Activated naive CD8-positive, alpha-beta T cell (primary cell): Measurements from ENCODE around the gene STXBP5.

Experiments
- H3K27ac Mint-ChIP-seq: one replicate; pipeline ENCODE4 v1.8.0; 2021; ENCODE audit warnings: mixed read lengths
- H3K27me3 Mint-ChIP-seq: one replicate; pipeline ENCODE4 v1.8.0; 2021; ENCODE audit warnings: mixed read lengths
- H3K36me3 Mint-ChIP-seq: one replicate; pipeline ENCODE4 v1.8.0; 2021; ENCODE audit warnings: mixed read lengths
- H3K4me1 Mint-ChIP-seq: one replicate; pipeline ENCODE4 v1.8.0; 2021; ENCODE audit warnings: low read depth, mixed read lengths
- H3K4me3 Mint-ChIP-seq: one replicate; pipeline ENCODE4 v1.8.0; 2021; ENCODE audit warnings: mild to moderate bottlenecking, mixed read lengths
- H3K9me3 Mint-ChIP-seq: one replicate; pipeline ENCODE4 v1.8.0; 2021; ENCODE audit warnings: low read depth, mixed read lengths

STXBP5 gene

DNA sequence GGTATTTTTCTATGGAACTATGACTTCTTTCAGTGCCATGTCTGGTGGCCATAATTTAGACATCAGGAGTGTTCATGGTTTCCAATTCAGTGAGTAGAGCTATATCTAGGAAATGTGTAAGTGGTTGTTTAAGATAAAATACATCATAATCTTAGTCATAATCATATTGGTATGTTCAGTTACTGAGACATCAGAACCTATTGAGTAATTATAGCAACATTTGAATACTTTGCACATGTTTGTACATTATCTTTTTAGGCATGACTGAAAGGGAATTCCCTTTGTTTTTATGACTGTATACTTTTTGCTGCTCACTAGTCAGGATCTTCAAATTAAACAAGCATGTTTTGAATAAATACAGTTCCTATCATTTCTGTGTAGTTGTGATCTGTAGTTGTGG is 64.0 kb downstream of the STXBP5 start:
- H3K9me3 Mint-ChIP-seq, result no peaks in the 10 kb centered on the region
- peak overlapping the region; percentile 41 for H3K27ac Mint-ChIP-seq
- H3K4me3 Mint-ChIP-seq, result no peak overlapping the region
- H3K4me1 Mint-ChIP-seq, result no peaks in the 10 kb centered on the region
- no peaks in the 10 kb centered on the region for H3K27me3 Mint-ChIP-seq
- peaks cover 32% of the 10 kb centered on the region for H3K36me3 Mint-ChIP-seq

DNA sequence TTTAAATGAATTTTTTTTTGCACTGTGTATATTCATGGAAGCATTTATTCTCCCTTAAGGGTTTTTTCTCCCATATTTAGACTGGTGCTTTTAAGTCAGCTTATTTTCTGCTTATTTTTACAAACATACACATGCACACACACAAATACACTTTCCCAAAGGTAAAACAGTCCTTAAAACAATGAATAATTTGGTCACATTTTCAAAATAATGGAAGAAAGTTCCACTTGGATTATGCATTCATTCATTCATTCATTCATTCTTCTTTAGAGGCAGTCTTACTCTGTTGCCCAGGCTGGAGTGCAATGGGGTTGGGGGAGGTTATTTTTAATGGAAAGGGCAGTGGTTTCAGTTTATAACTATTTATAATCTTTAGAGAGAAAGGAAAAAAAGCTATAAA is 69.8 kb downstream of the STXBP5 start:
- Mint-ChIP-seq H3K4me3 (no peak overlapping the region), H3K36me3 (peaks cover 26% of the 10 kb centered on the region), H3K27ac (no peak overlapping the region), H3K27me3 (no peaks in the 10 kb centered on the region), H3K4me1 (peaks cover 4% of the 10 kb centered on the region), H3K9me3 (no peaks in the 10 kb centered on the region)

DNA sequence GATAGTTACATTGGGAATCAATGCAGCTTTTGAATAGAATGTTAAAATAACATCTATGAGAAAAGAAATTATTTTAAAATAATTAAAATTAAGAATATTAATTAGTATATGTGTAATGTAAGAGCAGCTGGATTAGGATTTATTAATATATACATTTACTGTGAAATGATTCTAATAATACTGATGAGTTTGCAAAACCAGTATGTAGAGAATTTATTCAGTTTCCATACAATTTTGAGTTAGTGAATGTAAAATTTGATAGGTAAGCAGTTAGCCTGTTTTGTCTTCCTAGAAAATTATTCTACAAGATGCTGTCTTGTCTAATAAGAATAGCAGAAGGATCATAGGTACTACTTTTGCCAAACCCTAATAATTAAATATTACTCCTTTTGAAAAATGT is 70.6 kb downstream of the STXBP5 start:
- peaks cover 10% of the 10 kb centered on the region for H3K4me1 Mint-ChIP-seq
- no peaks in the 10 kb centered on the region for H3K27me3 Mint-ChIP-seq
- no peaks in the 10 kb centered on the region for H3K9me3 Mint-ChIP-seq
- H3K4me3 Mint-ChIP-seq, result no peak overlapping the region
- peaks cover 23% of the 10 kb centered on the region for H3K36me3 Mint-ChIP-seq
- no peak overlapping the region for H3K27ac Mint-ChIP-seq

DNA sequence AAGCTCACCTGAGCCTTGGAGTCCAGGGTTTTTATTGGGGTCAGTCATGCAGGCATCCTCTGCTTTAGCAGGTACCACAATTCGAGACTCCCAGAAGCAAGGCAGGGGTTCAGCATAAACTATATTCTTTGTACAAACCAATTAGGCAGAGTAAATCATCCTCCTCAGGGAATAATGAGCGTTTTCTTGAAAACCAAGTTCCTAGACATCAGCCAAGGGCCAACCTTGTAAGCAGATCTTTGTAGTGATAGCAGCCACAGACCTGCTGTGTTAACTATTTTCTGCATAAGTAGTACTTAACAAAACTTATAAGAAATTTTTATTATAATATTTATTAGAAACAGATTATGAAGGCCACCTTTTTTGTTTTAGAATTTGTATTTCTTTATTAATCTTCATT is 74.7 kb downstream of the STXBP5 start:
- H3K27ac Mint-ChIP-seq, result no peak overlapping the region
- no peak overlapping the region for H3K4me3 Mint-ChIP-seq
- no peaks in the 10 kb centered on the region for H3K27me3 Mint-ChIP-seq

DNA sequence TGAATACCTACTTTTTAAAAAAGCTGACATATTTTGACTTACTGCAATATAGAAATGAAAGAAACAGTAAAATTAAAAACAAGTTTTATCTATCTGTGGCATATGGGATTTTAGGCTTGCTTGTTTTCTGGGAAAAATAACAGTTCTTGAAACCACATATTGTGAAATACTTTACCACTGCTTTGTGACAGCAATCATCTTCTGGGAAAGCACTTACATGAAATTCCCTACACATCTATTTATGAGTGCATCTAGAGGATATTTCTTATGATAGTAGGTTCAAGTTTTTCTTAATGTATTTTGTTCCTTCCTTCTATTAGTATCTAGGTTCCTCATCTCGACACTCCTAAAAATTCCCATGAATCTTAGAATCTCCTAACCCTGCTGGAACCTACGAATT is 75.2 kb downstream of the STXBP5 start:
- no peak overlapping the region for H3K4me3 Mint-ChIP-seq

More for the DNA sequence above, 74.7 kb downstream of the STXBP5 start:
- H3K36me3 Mint-ChIP-seq, result peaks cover 19% of the 10 kb centered on the region
- H3K4me1 Mint-ChIP-seq, result peaks cover 31% of the 10 kb centered on the region
- no peaks in the 10 kb centered on the region for H3K9me3 Mint-ChIP-seq

DNA sequence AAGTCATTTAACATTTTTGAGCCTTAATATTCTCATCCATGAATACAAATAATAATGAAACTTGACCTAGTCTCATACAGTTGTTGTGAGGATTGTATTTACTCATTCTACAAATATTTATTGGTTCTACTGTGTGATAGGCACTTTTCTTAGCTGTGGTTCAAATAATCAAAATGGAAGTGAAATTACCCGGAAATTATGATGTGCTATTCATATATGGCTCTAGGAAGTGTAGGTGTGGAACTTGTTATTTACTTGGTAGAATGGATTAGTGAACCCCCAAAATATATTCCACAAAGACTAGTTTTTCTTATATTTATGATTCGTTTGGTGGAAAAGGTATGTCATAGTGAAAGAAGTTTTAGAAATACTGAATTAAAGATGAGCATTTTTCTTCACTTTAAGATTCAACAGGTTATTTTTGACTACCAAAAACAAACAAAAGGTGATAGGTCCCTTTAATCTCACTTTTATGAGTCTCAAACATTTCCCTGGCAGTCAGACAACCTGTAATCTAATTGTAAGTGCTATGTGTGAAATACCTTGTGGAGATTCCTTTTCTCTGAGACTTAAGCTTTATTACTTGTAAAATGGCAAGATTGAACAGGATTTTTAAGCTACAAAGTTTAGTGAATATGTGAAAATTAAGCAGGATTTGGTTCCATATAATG is 77.8 kb downstream of the STXBP5 start:
- Mint-ChIP-seq H3K4me3 (no peak overlapping the region), H3K4me1 (peaks cover 42% of the 10 kb centered on the region), H3K9me3 (no peaks in the 10 kb centered on the region), H3K27me3 (no peaks in the 10 kb centered on the region), H3K27ac (peak overlapping the region; percentile 35), H3K36me3 (peaks cover 14% of the 10 kb centered on the region)

More for the DNA sequence above, 75.2 kb downstream of the STXBP5 start:
- Mint-ChIP-seq H3K27ac (peak overlapping the region; percentile 67), H3K4me1 (peaks cover 34% of the 10 kb centered on the region), H3K36me3 (peaks cover 17% of the 10 kb centered on the region), H3K27me3 (no peaks in the 10 kb centered on the region), H3K9me3 (no peaks in the 10 kb centered on the region)

DNA sequence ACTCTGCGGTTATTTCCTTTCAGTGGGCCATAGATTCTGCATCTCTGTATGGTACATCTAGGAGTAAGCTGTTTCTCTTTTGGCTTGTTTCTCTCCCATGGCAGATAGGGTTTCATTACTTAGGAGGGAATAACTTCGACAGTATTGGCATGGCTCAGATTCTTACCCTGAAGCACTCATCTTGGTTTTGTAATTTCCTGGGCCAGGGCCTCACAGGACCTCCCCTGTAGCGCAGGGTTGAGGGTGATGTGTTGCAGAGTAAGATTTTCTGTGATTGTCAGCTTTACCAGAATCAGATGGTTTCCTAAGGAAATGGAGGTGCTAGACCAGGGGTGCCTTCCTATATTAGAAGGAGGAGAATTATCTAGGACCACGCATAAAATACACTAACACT is 78.3 kb downstream of the STXBP5 start:
- H3K9me3 Mint-ChIP-seq, result no peaks in the 10 kb centered on the region
- no peaks in the 10 kb centered on the region for H3K27me3 Mint-ChIP-seq
- H3K36me3 Mint-ChIP-seq, result peaks cover 11% of the 10 kb centered on the region
- H3K27ac Mint-ChIP-seq, result peak overlapping the region; percentile 37
- no peak overlapping the region for H3K4me3 Mint-ChIP-seq
- peaks cover 42% of the 10 kb centered on the region for H3K4me1 Mint-ChIP-seq

DNA sequence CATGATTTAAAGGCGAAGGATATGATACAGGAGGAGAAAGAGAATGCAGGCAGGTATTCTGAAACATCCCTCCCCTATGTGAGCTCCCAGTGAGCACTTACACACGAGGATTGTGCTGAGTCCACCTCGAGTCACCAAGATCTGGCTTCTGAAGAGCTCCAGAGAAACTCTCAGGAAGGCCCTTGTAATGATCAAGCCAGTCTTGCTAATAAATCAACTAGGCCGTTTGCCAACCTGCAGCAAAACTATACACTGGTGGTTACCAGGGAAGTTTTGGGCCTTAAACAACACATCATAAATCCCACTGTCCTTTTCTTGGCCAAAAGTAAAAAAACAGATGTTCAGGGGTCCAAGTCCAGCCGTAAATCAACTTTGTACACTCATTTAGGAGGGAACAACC is 79.2 kb downstream of the STXBP5 start:
- no peaks in the 10 kb centered on the region for H3K27me3 Mint-ChIP-seq
- H3K9me3 Mint-ChIP-seq, result no peaks in the 10 kb centered on the region
- H3K27ac Mint-ChIP-seq, result no peak overlapping the region
- no peak overlapping the region for H3K4me3 Mint-ChIP-seq
- H3K36me3 Mint-ChIP-seq, result peaks cover 9% of the 10 kb centered on the region
- peaks cover 42% of the 10 kb centered on the region for H3K4me1 Mint-ChIP-seq

DNA sequence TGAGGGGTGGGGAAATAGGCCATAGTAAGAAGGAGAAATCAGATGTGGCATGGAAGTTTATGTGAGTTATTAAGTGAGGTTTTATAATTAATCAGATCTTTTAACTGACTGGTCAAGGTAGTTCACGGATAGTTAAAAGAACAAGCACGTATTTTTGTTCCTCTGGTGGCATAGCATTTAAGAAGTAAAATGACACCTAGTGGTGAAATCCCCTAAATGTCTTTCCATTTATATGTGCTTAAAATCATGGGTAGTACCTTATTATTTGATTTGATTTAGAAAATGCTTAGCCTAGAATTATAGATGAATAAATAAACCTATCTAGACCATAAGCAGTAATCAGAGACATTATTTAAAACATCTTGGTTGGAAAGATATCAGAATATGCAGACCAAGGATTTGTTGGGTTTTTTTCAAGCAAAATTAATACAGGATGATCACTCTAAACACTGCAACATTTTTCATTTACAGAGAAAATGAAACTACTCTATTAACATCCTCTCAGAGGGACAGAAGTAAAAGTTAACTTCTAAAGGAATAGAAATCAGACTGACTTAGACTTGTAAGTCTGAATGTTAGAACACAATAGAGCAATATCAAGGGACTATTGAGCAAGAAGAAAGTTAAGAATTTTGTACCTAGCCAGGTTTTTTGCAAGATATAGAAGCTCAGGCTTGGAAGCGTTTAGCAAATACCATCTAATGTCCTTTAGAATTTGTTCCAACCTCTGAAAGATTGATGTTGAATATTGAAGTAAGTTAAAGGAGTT is 81.1 kb downstream of the STXBP5 start:
- no peaks in the 10 kb centered on the region for H3K27me3 Mint-ChIP-seq
- H3K4me3 Mint-ChIP-seq, result no peak overlapping the region
- H3K36me3 Mint-ChIP-seq, result peaks cover 6% of the 10 kb centered on the region
- no peaks in the 10 kb centered on the region for H3K9me3 Mint-ChIP-seq
- peaks cover 32% of the 10 kb centered on the region for H3K4me1 Mint-ChIP-seq
- peak overlapping the region; percentile 48 for H3K27ac Mint-ChIP-seq

DNA sequence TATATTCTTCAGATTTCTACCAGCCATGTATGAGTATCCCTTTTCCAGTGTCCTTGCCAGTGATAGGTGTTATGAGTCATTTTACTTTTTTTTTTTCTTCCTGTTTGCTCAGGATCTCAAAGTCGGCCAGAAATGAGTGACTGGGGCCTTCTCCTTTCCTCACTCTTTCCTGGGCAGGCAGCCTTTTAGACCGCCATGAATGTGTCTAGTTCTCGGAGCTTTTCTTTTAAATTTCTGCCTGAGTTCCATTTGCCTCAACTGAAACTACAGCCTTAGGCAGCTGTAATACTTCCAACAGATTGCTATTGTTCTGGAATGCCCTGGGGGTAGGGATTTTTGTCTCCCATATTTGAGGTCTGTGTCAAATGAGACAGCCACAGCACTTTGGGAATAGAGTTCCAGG is 83.7 kb downstream of the STXBP5 start:
- Mint-ChIP-seq H3K27ac (no peak overlapping the region), H3K27me3 (no peaks in the 10 kb centered on the region), H3K9me3 (no peaks in the 10 kb centered on the region), H3K4me1 (peaks cover 18% of the 10 kb centered on the region), H3K36me3 (peaks cover 12% of the 10 kb centered on the region), H3K4me3 (no peak overlapping the region)

DNA sequence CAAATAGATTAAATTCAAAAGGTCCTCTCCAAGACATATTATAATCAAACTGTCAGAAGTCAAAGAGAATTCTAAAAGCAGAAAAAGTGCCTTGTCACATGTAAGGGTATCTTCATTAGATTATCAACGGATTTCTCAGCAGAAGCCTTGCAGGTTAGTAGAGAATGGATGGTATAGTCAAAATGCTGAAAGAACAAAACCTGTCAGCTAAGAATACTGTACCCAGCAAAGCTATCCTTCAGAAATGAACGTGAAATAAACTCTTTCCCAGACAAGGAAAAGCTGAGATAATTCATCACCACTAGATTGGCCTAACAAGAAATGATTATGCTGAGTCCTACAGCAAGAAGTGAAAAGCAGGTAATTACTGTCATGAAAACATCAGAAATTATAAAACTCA is 92.9 kb downstream of the STXBP5 start:
- H3K4me1 Mint-ChIP-seq, result peaks cover 15% of the 10 kb centered on the region
- no peak overlapping the region for H3K4me3 Mint-ChIP-seq
- H3K36me3 Mint-ChIP-seq, result peaks cover 57% of the 10 kb centered on the region
- peaks cover 30% of the 10 kb centered on the region for H3K9me3 Mint-ChIP-seq
- no peaks in the 10 kb centered on the region for H3K27me3 Mint-ChIP-seq
- no peak overlapping the region for H3K27ac Mint-ChIP-seq

DNA sequence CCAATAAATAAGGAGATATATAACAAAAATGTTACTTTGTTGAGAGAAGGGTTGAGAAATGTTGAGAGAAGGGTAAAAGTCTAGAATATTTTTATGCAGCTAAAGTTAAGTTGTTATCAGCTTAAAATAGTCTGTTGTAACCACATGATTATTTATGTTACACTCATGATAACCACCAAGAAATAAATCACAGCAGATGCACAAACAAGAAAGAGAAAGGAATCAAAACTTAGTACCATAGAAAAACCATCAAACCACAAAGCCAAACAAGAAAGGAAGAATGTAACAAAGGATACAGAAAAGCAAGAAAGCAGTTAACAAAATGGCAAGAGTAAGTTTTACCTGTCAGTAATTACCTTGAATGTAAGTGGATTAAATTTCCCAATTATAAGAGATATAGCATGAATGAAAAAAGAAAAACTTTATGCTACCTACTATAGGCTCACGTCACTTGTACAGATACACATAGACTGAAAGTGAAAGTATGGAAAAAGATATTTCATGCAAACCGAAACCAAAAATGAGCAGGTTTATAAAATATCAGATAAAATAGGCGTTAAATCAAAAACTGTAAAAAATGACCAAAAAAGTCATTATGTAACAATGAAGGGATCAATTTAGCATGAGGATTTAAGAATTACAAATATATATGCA is 93.6 kb downstream of the STXBP5 start:
- Mint-ChIP-seq H3K36me3 (peaks cover 58% of the 10 kb centered on the region), H3K27me3 (no peaks in the 10 kb centered on the region), H3K4me3 (peak overlapping the region; percentile 62), H3K27ac (no peak overlapping the region), H3K9me3 (peaks cover 30% of the 10 kb centered on the region), H3K4me1 (peaks cover 15% of the 10 kb centered on the region)

DNA sequence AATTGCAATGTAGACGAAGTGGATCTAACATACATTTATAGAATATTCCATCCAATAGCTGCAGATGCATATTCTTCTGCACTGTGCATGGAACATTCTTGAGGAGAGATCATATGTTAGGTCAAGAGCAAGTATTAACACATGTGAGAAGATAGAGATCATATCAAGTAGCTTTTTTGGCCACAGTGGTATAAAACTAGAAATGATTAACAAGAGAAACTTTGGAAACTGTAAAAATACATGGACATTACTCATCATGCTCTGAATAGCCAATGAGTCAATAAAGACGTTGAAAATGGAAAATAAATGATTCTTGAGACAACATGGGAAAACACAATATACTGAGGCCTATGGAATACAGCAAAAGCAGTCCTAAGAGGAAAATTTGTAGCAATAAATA is 94.2 kb downstream of the STXBP5 start:
- peaks cover 15% of the 10 kb centered on the region for H3K4me1 Mint-ChIP-seq
- H3K27ac Mint-ChIP-seq, result no peak overlapping the region
- peaks cover 33% of the 10 kb centered on the region for H3K9me3 Mint-ChIP-seq
- H3K36me3 Mint-ChIP-seq, result peaks cover 59% of the 10 kb centered on the region
- H3K4me3 Mint-ChIP-seq, result no peak overlapping the region
- H3K27me3 Mint-ChIP-seq, result no peaks in the 10 kb centered on the region

DNA sequence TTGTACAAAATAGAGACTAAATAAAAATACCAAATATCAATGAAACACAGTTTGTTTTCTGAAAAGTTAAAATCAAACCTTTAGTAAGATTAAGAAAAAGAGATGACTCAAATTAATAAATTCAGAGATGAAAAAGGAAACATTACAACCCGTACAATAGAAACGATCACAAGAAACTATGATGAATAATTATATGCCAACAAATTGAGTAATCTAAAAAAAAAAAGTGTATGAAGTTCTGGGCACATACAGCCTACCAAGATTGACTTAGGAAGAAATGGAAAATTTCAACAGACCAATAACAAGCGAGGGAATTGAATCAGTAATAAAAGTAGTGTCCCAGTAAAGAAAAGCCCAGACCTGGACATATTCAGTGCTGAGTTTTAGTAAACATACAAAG is 94.8 kb downstream of the STXBP5 start:
- Mint-ChIP-seq H3K36me3 (peaks cover 59% of the 10 kb centered on the region), H3K27me3 (no peaks in the 10 kb centered on the region), H3K27ac (no peak overlapping the region), H3K9me3 (peaks cover 38% of the 10 kb centered on the region), H3K4me3 (no peak overlapping the region), H3K4me1 (peaks cover 15% of the 10 kb centered on the region)

DNA sequence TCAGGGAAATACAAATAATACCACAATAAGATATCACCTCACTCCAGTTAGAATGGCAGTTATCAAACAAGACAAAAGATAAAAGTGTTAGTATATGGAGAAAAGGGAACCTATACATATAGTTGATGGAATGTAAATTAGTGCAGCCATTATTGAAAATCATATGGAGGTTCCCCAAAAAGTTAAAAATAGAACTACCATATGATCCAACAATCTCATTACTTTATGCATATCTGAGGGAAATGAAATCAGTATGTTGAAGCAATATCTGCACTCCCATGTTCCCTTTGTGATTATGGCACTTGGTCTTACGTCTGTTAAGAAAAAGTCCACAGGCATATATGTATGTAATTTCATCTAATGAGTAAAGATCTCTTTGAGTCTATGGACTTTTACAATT is 96.9 kb downstream of the STXBP5 start:
- no peaks in the 10 kb centered on the region for H3K27me3 Mint-ChIP-seq
- no peak overlapping the region for H3K4me3 Mint-ChIP-seq

More for the DNA sequence above, 96.9 kb downstream of the STXBP5 start:
- H3K9me3 Mint-ChIP-seq, result peaks cover 36% of the 10 kb centered on the region
- H3K36me3 Mint-ChIP-seq, result peaks cover 56% of the 10 kb centered on the region
- H3K4me1 Mint-ChIP-seq, result peaks cover 15% of the 10 kb centered on the region
- no peak overlapping the region for H3K27ac Mint-ChIP-seq
